ENCODE measurements around the gene FBXL17.

The FBXL17 gene

DNA sequence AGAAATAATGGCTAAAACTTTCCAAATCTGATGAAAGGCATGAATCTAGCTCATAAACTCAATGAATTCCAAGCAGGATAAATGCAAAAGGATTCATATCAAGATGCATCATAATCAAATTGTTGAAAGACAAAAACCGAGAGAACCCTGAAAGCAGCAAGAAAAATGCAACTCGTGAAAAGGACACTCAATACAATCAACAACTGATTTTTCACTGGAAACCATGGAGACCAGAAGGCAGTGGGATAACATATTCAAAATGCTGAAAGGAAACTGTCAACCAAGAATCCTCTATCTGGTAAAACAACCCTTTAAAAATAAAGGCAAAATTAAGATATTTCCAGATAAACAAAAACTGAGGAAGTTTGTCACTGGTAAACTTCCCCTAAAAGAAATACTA, 9.5 kb downstream of the FBXL17 start:
- DNase-seq, result no peak

DNA sequence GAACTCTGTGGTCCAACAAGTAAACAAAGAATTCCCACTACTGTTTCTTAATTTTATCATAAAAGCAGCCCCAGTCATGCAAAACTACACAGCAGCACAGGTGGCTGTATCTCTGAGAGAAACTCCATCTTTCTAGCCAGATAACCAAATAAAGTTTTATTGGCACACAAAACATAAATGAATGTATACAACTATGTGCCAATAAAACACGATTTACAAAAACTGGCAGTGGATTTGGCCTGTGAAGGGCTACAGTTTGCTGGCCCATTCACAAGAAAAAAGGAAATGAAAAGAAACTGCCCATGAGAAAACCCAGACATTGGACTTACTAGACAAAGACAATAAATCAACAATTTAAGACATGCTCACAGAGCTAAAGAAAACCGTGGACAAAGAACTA, 10.6 kb downstream of the FBXL17 start:
- DNase-seq, result no peak

DNA sequence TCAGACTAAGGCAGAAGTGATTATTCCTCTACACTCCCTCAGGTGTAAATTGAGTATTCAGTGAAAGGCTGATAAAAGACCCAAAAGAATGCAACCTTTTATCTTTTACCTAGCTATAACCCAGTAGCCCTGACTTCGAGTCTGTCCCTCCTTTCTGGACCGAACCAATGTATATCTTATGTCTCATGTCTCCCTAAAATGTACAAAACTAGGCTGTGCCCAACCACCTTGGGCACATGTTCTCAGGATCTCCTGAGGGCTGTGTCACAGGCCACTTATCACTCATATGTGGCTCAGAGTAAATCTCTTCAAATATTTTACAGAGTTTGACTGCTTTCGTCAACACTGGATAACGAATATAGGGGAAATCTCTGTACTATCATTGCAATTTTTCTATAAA, 12.7 kb downstream of the FBXL17 start:
- DNase-seq, result no peak

DNA sequence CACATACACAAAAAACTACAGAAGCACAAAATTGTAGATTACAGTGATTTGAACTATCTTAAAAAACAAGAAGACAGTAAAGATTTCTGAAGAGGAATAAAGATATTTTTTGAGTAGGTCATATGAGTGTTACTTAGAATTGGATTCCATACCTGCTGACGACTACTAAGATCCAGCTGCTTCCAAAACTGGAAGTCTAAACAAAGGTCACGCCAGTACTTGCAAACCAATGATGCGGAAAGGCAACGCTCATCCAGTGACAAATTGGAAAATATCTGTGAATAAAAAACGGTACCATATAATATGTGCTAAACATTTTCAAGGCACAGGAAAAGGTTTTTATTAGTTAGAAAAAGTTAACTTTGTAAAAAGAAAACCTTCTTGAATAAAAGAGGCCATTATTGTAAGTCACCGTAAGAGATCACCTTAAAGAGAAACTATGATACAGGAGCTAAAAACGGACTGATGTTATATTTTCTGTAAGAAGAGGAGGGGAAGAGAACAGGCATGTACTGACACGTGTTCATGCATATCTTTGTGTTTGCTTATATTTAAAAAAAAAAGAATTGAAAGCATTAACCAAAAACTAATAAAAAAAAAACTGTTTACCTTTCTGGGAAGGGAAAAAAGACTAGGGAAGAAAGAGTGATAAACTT, 14.1 kb downstream of the FBXL17 start:
- no peak for DNase-seq

DNA sequence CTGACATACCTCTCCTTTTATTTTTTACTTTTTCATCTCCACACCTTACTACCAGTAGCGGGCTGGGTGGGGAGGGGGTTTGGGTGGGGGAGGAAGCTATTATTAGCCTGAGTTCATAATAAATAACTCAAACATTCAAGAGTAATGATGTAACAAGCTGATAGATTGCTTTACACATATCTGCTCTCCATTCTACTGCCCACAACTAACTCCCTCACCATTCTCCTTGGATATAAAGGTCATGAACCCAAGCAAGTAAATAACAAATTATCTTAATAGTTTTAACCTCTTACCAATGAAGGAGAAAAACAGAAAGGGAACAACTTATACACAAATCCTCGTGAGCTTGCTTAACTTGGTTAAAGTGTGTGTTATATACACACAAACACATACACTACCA, 15.4 kb downstream of the FBXL17 start:
- DNase-seq, result no peak

DNA sequence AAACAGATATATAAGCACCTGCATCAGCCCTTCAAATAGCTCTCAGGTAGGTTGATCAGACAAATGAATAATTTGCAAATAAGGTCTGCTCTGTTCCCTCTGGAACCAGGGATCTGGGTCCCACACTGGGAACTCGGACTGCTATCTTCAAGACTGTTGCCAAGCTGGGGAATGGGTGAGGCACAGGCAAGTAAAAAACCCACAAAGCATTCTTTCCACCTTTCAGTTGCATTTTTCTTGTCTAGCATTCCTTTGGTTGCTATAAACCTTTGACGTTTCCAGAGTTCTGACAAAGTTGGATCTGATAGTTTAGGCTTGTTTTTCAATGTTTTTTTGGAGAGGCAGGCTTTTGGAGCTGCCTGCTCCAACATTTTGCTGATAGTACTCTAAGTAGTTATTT, 20.1 kb downstream of the FBXL17 start:
- no peak for DNase-seq

DNA sequence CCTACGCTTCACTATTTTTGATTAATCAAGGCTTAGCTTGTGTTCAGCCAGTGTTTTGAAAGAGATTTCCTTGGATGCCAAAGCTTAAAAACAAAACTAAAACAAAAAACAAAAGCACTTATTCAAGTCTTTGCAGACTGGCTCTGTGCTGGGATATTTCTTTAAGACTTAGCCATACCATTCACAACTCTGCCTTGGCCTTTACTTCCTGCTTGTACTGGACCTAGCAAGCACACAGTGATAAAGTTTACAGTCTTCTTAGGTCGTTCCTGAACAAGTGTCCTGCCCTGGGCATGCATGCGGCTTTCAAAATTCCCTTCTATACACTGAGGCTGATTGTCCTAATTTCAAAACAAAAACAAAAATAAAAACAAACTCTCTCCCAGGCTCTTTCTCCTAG, 20.7 kb downstream of the FBXL17 start:
- no peak for DNase-seq

DNA sequence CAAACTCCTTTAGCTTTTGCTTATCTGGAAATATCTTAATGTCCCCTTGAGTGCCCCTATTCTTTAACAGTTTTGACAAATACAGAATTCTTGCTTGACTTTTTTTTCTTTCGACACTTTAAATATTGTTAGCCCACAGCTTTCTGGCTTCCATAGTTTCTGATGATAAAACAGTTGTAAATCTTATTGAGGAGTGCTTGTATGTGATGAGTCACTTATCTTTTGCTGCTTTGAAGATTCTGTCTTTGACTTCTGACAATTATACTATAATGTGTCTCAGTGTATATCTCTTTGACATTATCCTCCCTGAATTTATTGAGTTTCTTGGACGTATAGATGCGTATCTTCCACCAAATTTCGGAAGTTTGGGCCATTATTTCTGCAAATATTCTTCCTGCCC, 21.6 kb downstream of the FBXL17 start:
- no peak for DNase-seq

DNA sequence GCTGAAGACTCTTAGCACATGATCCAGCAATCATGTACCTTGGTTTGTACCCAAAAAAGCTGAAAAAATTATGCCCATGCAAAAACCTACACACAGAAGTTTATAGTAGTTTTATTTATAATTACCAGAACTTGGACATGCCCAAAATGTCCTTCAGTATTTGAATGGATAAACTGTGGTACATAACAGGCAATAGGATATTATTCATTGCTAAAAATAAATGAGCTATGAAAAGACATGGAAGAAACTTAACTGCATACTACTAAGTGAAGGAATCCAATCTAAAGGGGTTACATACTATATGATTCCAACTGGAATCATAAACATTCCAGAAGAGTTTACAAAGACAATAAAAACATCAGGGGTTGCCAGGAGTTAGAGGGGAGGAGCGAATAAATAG, 25.6 kb downstream of the FBXL17 start:
- no peak for DNase-seq

DNA sequence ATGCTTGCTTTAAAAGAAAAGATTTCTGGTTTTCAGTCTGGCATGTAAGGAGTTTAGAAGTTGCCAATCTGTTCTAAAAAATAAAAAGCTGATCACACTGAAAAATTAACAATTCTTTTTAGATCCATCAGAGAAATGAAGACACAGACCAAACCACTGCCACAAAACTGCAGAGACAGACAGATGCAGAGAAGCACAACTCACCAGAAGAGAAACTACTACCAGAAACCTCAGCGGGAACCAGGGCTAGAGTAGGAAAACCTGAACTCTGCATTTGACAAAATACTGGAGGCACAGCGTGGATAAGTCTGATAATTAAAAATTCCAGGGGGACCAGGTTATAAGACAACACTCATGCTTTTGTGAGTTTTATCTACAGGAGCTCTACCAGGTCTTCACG, 28.8 kb downstream of the FBXL17 start:
- DNase-seq, result no peak

DNA sequence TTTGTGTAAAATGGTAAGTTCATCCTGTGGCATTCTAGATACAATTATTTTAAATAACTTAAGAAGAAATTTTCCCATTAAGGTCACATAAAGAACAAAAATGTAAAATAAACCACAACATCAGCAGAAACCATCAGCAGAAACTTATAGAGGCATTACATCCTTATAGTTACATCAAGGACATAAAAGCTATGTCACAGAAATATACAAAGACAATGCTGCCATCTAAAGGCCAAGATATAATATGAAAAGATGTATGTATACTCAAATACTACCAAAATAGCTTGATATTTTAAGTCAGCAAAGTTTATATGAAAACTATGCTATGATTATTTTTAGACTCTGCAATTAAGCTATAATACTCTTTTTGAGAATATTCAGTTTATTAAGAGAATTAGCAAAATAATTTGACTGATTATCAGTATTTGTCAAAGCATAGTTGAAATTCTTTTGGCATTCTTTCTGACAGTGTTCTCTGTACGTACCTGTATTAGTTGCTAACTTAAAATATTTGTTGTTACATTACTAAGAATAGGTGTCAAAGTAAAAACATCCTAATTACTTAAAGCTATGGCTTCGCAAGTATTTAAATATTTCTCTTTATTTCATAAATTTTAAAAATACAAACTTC, 36.2 kb downstream of the FBXL17 start:
- peak; percentile 33 for DNase-seq

DNA sequence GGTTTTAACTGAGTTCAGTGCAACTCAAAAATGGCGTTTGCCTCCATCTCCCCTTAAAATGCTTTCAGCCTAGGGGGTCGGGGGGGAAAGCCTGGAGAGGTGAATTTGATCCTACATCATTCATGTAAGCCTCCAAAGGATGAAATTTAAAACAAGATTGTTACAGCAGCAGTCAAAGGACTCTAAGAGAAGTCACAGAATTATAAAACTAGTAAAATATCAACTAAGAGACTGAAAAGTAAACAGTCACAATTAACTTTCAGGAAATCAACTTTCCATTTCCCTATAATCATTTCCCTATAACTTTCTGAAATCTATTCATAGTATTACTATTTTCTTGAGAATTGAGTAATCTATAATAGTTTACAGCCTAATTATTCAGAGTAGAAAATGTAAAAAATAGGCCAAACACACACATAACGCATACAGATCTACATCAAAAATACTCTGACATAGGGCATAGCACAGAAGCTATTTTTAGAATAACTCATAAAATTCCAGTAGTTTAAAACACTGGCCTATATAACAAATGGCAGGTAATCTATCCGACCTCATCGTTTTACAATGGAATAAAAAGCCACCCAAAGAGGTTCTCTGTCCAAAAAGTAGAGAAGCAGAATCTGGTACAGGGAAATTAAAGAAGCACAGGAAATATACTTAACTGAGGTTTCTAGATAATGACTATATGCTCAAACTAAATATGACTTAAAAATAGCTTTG, 37.6 kb downstream of the FBXL17 start:
- DNase-seq, result no peak

DNA sequence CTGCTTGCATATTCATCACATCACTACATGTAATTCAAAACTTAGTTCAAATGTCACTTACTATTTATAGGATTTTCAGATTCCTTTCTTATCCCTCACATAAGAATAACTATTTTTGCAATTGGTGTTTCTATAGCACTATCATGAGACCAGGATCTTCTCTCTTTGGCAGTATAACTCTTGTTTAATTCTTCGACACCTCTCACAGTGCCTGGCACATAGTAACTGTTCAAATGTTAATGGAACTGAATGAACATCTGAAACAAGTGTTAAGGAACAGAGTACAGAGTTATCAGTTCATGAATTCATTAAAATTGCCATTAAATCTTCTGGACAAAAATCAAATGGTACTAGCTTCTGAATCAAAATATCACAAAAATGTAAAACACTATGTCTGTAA, 40.0 kb downstream of the FBXL17 start:
- no peak for DNase-seq

DNA sequence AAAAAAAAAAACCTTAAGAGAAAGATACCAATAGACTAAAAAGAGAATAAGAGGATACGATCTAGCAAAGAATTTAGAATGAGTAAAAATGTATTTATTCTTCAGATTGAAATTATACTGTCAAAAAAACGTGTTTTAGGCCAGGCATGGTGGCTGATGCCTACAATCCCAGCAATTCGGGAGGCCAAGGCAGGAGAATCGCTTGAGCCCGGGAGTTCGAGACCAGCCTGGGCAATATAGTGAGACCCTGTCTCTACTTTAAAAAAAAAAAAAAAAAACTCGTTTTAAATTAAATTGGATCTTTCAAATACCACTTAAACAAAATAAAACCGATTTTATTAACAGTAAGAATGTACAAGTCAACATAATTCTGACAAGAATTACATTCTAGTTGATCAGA, 41.8 kb downstream of the FBXL17 start:
- no peak for DNase-seq

DNA sequence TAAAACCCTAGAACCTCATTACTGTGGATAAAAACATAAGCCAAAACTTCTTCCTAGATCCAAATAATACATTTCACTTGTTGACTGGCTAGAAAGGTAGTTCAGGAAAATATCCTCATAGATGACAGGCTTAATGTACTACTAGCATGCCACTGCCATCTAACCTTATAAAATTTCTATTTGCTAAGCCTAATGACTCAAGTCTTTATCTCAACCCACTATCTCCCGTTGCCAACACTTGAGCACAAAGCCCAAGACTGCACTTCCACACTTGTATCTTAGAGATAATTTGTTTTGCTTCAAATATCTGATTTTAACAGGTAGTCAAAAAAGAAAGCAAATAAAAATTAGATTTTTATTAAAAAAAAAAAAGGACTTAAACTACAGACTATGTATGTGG, 42.7 kb downstream of the FBXL17 start:
- no peak for DNase-seq

DNA sequence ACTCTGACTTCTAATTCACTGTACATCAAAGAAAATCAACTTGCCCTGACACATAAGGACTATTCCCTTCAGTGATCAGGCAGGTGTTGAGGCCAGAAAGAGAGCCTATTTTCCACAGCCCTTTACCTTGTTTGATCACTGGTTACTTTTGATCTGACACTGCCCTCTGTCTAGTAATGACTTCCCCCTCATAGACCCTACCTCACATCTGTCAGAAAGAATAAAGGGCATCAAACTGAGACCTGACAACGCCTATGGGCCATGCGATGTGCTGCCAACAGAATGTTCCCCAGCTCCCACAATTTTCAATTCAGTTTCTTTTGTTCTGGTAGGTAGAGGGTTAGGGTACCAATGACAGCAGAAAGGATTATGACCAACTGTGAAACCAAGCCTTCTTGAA, 47.7 kb downstream of the FBXL17 start:
- DNase-seq, result no peak

DNA sequence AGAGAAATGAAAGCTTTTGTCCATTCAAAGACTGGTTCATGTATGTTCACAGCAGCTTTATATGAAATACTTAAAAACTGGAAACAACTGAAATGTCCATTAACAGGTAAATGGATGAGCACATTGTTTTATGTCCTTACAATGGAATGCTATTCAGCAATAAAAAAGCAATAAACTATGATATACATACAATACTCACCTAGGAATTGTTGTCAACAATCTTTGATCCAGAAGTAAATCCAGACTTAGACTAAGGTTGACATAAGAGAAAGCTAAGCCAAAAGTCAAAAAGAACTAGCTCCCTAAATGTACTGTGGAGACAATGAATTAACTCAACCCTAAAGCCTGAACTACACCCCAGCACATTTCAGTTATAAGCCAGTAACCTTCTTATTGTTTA, 54.9 kb downstream of the FBXL17 start:
- no peak for DNase-seq

DNA sequence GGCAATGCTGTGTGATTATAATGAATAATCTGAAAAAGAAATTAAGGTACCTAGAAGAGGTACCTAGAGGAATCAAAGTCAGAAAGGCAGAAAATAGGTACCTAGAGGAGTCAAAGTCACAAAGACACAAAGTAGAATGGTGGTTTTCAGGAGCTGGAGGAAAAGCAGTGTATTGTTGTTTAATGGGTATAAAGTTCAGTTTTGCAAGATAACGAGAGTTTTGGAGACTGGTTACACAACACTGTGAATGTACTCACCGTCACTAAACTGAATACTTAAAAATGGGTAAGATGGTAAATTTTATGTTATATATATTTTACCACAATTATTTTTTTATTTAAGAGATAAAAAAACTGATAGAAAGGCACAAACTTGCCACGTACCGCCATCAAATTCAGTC, 57.0 kb downstream of the FBXL17 start:
- DNase-seq, result no peak

DNA sequence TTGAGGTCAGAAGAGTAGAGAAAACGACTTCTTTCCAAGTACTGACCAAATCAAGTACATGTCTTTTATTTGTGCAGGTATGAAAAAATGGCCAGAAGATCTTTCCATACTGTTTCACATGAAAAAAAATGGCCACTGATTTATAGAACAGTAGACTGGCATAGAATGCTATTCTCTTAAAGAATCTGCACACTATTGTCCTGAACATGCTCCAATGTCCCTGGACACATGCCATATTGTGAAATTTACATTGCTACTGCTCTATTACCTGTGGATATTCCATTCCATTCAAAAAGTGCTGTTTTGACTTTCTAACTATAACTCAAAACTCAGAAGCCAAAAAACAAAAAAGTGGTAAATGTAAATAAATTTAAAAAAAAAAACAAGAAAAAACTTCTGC, 60.6 kb downstream of the FBXL17 start:
- DNase-seq, result no peak

DNA sequence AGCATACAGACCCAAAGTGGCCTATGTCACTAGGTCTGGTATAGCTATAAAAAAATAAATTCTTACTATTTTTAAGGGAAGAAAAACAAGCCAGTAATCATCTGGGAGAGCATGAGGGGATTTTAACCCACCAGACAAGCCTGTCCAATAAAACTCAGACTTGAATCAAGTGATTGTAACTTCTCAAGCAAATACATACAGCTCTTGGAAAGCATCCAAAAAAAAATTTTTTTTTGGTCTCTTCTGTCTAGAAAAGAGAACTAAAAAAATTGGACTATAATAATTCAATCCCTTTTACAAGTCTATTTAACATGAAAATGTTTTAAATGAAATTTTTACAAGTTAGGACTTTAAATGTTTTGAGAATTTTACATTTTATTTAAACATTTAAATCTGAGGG, 61.7 kb downstream of the FBXL17 start:
- DNase-seq, result no peak

DNA sequence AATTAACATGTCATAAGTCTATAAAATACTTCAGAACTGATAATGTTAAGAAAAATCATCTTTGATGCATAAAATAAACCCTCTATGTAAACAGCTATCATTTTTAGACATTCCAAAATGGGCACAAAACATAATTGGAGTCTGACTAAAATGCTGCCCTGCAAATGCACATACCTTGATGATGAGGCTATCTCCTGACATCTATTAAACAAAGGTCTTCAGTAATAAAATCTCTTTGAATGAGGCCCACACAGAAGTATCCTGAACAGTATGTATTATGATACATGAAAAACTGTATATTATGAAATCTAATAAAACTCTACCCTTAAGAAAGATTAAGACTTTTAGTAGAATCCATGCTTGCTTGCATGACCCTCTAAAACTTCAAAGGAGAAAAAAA, 66.1 kb downstream of the FBXL17 start:
- no peak for DNase-seq

DNA sequence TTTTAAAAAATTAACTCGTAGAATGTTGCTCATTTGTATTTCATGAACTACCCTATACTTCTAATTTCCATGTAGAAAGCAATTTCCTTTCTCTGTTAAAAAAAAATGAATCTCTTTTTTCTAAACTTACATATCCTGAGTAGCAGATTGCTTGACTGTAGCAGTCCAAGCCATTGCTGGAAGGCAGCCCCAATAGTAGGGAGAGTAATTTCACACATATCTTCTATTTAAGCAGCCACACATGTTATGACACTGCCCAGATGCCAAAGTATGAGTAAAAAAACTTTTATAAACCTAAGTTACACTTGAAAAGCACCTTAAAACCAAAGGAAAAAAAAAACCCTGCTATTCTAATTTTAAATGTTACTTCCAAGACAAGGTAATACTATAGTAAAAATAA, 69.6 kb downstream of the FBXL17 start:
- no peak for DNase-seq

DNA sequence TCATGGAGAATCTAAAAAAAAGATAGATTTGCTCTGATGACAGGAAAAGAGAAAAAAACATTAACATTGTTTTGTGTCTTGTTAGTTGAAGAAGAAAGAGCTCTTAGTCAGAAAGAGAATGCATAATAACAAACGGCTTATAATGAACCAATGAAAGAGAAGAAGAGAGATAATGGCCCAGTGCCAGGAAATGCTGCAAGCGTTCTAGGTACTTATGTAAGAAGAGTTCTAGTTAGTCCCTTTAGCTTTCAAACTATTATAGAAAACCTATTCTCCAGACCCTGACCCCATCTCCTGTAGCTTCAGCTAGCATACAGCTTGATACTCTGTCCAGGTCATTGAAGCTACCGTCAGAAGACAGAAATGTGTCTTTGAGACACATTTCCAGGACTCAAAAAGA, 70.2 kb downstream of the FBXL17 start:
- no peak for DNase-seq

DNA sequence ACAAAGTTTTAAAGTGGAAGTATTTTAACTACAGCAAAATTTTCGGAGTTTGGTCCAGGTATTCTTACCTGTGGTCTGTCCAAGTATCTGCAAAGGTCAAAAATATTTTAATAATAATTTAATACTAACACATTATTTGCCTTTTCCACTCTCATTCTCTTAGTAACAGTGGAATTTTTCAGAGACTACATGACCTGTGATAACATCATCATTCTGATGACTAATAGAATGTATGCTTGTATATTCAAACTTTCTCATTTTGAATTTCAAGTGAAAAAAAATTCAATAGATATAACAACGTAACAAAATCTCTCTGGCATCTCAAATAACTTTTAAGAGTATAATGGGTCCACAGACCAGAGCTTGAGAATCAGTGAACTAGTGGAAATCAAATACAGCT, 78.3 kb downstream of the FBXL17 start:
- DNase-seq, result no peak

DNA sequence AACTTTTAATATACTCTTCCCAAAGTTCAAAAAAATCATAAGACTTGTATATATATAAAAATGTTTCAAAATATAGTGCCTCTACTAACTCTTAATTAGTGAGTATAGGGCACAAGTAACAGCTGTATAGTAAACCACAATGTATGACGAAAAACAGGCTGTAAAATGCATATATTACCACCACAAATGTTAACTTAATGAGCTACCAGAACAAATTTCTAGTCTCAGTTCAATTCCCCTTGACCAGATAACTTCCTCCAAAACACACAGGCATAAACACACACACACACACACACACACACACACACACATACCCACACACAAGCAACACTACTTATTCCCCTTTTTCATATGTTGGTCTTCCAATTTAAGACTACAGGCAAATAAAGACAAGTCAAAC, 78.8 kb downstream of the FBXL17 start:
- no peak for DNase-seq

Data from NCI-H526 treated with DMSO at 0.1 percent for 48 hours (cell line).